G401.6 (cell line): ENCODE measurements around the gene POGK.
"Not testable (repeated sequence)": the region's sequence is repeated elsewhere in the genome, so short reads cannot be mapped to it uniquely, and the experiment has no call there.

Source experiments
- FAIRE-seq: peaks from 2 replicates; lab custom pipeline; 2012; peaks lifted over from hg19 to GRCh38; lab: Jason Lieb, UNC

POGK gene

GRCh38 chr1:166838766-166839599, at the start of gene POGK:
TSS of gene POGK (plus strand) at chr1:166839475. CDS start at chr1:166840957, 1,482 bp downstream.
- FAIRE-seq: no peak

- FAIRE-seq: no peak
Observed at GRCh38 chr1:166796620-166797236, 42.5 kb upstream of the POGK start.

GRCh38 chr1:166808952-166809351, 30.3 kb upstream of the POGK start:
- no peak for FAIRE-seq

- no peak for FAIRE-seq
Observed at GRCh38 chr1:166811691-166812090, 27.6 kb upstream of the POGK start.

GRCh38 chr1:166813508-166814223, 25.6 kb upstream of the POGK start:
- no peak for FAIRE-seq

GRCh38 chr1:166814611-166815010, 24.7 kb upstream of the POGK start:
- no peak for FAIRE-seq

GRCh38 chr1:166819974-166820373, 19.3 kb upstream of the POGK start:
- no peak for FAIRE-seq

- no peak for FAIRE-seq
Observed at GRCh38 chr1:166822385-166822784, 16.9 kb upstream of the POGK start.

GRCh38 chr1:166827426-166827825, 11.8 kb upstream of the POGK start:
- no peak for FAIRE-seq

- FAIRE-seq: not testable (repeated sequence)
Observed at GRCh38 chr1:166829762-166830161, 9.5 kb upstream of the POGK start.

- no peak for FAIRE-seq
Observed at GRCh38 chr1:166836733-166837132, 2.5 kb upstream of the POGK start.

- no peak for FAIRE-seq
Observed at GRCh38 chr1:166839600-166840308, 479 bp downstream of the POGK start.

GRCh38 chr1:166840309-166841274, 1.3 kb downstream of the POGK start:
- FAIRE-seq: no peak

- FAIRE-seq: no peak
Observed at GRCh38 chr1:166843322-166843721, 4.0 kb downstream of the POGK start.

GRCh38 chr1:166843769-166844596, 4.7 kb downstream of the POGK start:
- no peak for FAIRE-seq

GRCh38 chr1:166844791-166845190, 5.5 kb downstream of the POGK start:
- FAIRE-seq: no peak

GRCh38 chr1:166848193-166848592, 8.9 kb downstream of the POGK start:
- no peak for FAIRE-seq

- FAIRE-seq: no peak
Observed at GRCh38 chr1:166849135-166849534, 9.9 kb downstream of the POGK start.

GRCh38 chr1:166852918-166853317, 13.6 kb downstream of the POGK start:
- FAIRE-seq: no peak

- no peak for FAIRE-seq
Observed at GRCh38 chr1:166855558-166855957, 16.3 kb downstream of the POGK start.
